Stimulated activated CD4-positive, alpha-beta T cell treated with anti-CD3 and anti-CD28 coated beads, Interleukin-15, amount 100 ng/mL, for 24 hours (primary cell): ENCODE data around the gene SPARC.
"Not testable (repeated sequence)": the region's sequence is repeated elsewhere in the genome, so short reads cannot be mapped to it uniquely, and the experiment has no call there.

ENCODE experiments used
- DNase-seq: peaks from one replicate; pipeline ENCODE4 v3.0.0-alpha.2; 2020

The SPARC gene

GRCh38 chr5:151699071-151699901 is 12.6 kb upstream of the SPARC start:
- DNase-seq = no peak

- DNase-seq = not testable (repeated sequence)
These were observed 11.4 kb upstream of the SPARC start for GRCh38 chr5:151698081-151698480.

- no peak for DNase-seq
These were observed 10.7 kb upstream of the SPARC start for GRCh38 chr5:151697452-151697851.

- DNase-seq = peak; percentile 7
These were observed 9.9 kb upstream of the SPARC start for GRCh38 chr5:151696470-151697061.

GRCh38 chr5:151695464-151695863 is 8.7 kb upstream of the SPARC start:
- DNase-seq = no peak

GRCh38 chr5:151694035-151694485 is 7.3 kb upstream of the SPARC start:
- no peak for DNase-seq

- no peak for DNase-seq
These were observed 5.6 kb upstream of the SPARC start for GRCh38 chr5:151692312-151692711.

- no peak for DNase-seq
These were observed 5.0 kb upstream of the SPARC start for GRCh38 chr5:151691706-151692105.

GRCh38 chr5:151689591-151689990 is 2.9 kb upstream of the SPARC start:
- DNase-seq = not testable (repeated sequence)

- DNase-seq = no peak
These were observed 1.7 kb upstream of the SPARC start for GRCh38 chr5:151688436-151688835.

- DNase-seq = no peak
These were observed 704 bp downstream of the SPARC start for GRCh38 chr5:151685749-151686673.

GRCh38 chr5:151684690-151685361 is 1.9 kb downstream of the SPARC start:
- no peak for DNase-seq

- DNase-seq = no peak
These were observed 2.6 kb downstream of the SPARC start for GRCh38 chr5:151683986-151684588.

GRCh38 chr5:151683444-151683843 is 3.3 kb downstream of the SPARC start:
- no peak for DNase-seq

- DNase-seq = no peak
These were observed 3.9 kb downstream of the SPARC start for GRCh38 chr5:151682751-151683331.

- no peak for DNase-seq
These were observed 4.5 kb downstream of the SPARC start for GRCh38 chr5:151682240-151682639.

GRCh38 chr5:151680944-151681427 is 5.7 kb downstream of the SPARC start:
- no peak for DNase-seq

GRCh38 chr5:151680156-151680505 is 6.6 kb downstream of the SPARC start:
- not testable (repeated sequence) for DNase-seq

- DNase-seq = no peak
These were observed 7.1 kb downstream of the SPARC start for GRCh38 chr5:151679421-151680155.

GRCh38 chr5:151678713-151679112 is 8.0 kb downstream of the SPARC start:
- no peak for DNase-seq
